ENCODE results near the gene HNF4A.

Gene HNF4A

DNA sequence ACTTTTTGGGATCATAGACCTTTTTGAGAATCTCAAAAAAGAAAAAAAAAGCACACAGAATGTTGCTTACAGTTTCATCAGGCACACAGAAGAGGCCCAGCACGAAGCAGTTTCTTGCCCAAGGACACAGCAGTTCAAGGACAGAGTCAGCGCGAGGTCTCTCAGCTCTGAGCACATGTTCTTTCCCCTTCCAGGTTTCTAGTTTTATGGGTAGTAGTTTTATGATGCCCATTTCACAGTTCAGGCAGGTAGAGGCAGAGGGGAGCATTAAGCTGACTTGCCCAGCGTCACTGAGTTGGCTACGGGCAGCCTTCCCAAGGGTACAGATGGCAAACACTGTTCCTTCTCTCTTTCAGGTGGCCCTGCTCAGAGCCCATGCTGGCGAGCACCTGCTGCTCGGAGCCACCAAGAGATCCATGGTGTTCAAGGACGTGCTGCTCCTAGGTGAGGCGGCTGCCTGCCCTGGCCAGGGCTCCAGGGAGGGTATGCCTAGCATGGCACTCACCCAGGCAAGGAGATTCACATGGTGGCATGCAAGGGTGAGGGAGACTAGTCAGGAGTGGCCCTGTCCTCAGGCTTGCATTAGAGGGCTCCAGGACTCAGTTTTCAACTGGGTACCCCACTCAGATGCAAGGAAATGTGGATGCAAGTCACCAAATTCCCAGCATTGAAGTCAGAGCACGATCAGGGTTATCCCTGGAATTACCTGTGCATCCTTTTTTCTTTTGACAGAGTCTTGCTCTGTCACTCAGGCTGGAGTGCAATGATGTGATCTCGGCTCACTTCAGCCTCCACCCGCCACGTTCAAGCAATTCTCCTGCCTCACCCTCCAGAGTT, 62.8 kb downstream of the HNF4A start:
- H3K27me3 Mint-ChIP-seq, result peaks cover 53% of the 10 kb centered on the region
- H3K4me3 Mint-ChIP-seq, result no peak overlapping the region
- H3K36me3 Mint-ChIP-seq, result no peaks in the 10 kb centered on the region
- H3K27ac Mint-ChIP-seq, result no peak overlapping the region
- ATAC-seq, result no peak
- H3K4me1 Mint-ChIP-seq, result no peaks in the 10 kb centered on the region
- H3K9me3 Mint-ChIP-seq, result no peaks in the 10 kb centered on the region

GRCh38 chr20:44419131-44419844, 63.8 kb downstream of the HNF4A start:
- Mint-ChIP-seq H3K9me3 (no peaks in the 10 kb centered on the region), H3K36me3 (no peaks in the 10 kb centered on the region), H3K27me3 (peaks cover 45% of the 10 kb centered on the region), H3K27ac (no peak overlapping the region), H3K4me3 (no peak overlapping the region), H3K4me1 (no peaks in the 10 kb centered on the region)
- ATAC-seq, result no peak

GRCh38 chr20:44420497-44420896, 65.0 kb downstream of the HNF4A start:
- no peak overlapping the region for H3K4me3 Mint-ChIP-seq
- no peaks in the 10 kb centered on the region for H3K36me3 Mint-ChIP-seq
- no peak for ATAC-seq
- no peaks in the 10 kb centered on the region for H3K4me1 Mint-ChIP-seq
- H3K27me3 Mint-ChIP-seq, result peaks cover 33% of the 10 kb centered on the region
- no peaks in the 10 kb centered on the region for H3K9me3 Mint-ChIP-seq
- no peak overlapping the region for H3K27ac Mint-ChIP-seq

DNA sequence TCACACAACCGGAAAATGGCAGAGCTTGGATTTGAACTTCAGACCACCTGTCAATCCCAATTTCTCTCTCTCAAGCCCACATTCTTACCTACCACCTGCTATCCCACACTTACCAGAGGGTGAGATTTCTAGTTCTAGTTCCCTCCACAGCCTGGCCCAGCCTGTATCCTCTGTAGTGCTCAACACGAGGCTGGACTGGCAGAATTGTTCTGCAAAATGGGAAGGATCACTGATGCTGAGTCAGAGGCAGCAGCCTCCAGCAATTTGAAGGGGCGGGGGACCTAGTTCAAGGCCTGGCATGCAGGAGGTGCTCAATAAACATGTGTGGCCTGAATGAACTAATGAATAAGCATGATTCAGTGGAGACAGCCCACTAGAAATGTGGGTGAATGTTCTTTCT, 66.6 kb downstream of the HNF4A start:
- Mint-ChIP-seq H3K4me3 (no peak overlapping the region), H3K9me3 (no peaks in the 10 kb centered on the region), H3K27ac (no peak overlapping the region), H3K27me3 (peaks cover 17% of the 10 kb centered on the region), H3K4me1 (no peaks in the 10 kb centered on the region), H3K36me3 (no peaks in the 10 kb centered on the region)
- ATAC-seq, result no peak

GRCh38 chr20:44423480-44423879, 68.0 kb downstream of the HNF4A start:
- Mint-ChIP-seq H3K27ac (no peak overlapping the region), H3K4me3 (no peak overlapping the region), H3K9me3 (no peaks in the 10 kb centered on the region), H3K27me3 (peaks cover 15% of the 10 kb centered on the region), H3K4me1 (no peaks in the 10 kb centered on the region), H3K36me3 (no peaks in the 10 kb centered on the region)
- no peak for ATAC-seq

- ATAC-seq, result no peak
- H3K9me3 Mint-ChIP-seq, result no peaks in the 10 kb centered on the region
- H3K27ac Mint-ChIP-seq, result no peak overlapping the region
- H3K36me3 Mint-ChIP-seq, result no peaks in the 10 kb centered on the region
- peaks cover 15% of the 10 kb centered on the region for H3K27me3 Mint-ChIP-seq
- H3K4me3 Mint-ChIP-seq, result no peak overlapping the region
- H3K4me1 Mint-ChIP-seq, result no peaks in the 10 kb centered on the region
Observed at GRCh38 chr20:44424039-44424495, 68.6 kb downstream of the HNF4A start.

DNA sequence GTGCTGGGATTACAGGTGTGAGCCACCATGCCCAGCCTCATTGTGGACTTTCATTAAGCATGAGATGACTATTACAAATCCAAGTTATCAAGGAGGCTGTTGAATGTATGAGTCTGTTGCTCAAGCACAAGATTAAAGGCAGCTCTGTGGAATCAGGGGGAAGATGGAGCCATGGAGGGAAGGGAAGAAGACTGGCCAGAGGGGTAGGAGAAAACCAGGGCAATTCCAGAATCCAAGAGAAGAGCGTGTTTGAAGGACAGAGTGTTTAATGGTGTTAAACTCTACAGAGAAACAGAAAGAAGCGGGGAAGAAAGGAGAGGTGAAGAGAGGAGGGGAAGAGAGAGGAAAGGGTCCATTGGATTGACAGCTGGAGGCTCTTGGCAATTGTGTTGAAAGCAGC, 70.4 kb downstream of the HNF4A start:
- no peak for ATAC-seq
- no peak overlapping the region for H3K4me3 Mint-ChIP-seq

DNA sequence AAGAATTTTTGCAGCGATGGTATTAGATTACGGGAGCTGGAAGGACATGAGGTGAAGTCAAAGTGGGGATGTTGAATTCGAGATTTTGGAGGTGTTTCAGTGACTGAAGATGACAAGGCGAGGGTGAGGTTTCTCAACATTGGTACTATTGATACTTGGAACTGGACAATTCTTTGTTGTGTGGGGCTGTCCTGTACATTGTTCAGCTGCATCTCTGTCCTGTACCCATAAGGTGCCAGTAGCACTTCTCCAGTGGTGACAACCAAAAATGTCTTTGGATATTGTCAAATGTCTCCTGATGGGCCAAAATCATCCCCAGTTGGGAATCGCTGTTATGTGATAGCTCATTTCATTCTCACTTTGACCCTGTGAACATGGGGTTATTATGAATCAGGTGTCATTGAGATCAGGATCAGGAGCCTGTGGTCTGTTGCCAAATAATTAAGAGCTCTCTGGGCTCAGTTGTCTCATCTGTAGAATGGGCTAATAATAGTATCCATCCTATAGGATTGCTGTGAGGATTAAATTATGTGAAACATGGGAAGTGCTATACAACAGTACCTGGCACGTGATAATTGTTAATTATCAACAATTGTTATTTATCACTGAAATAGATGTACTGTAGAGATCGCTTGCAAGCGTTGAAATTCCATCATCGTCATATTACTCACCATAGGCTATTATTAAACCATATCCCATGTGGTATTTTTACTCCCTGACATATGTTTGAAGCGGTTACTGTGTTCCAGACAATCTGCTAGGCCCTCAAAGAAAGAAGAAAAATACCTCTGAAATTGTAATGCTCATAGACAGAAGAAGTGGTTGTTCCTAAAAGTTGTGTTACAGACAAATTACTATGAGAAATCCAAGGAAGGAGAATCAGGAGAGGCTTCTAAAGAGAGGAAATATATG, 71.6 kb downstream of the HNF4A start:
- Mint-ChIP-seq H3K9me3 (no peaks in the 10 kb centered on the region), H3K36me3 (no peaks in the 10 kb centered on the region), H3K27ac (no peak overlapping the region), H3K27me3 (peaks cover 11% of the 10 kb centered on the region), H3K4me1 (no peaks in the 10 kb centered on the region), H3K4me3 (no peak overlapping the region)
- ATAC-seq, result no peak

More for the DNA sequence above, 70.4 kb downstream of the HNF4A start:
- no peak overlapping the region for H3K27ac Mint-ChIP-seq
- H3K9me3 Mint-ChIP-seq, result no peaks in the 10 kb centered on the region
- no peaks in the 10 kb centered on the region for H3K4me1 Mint-ChIP-seq
- H3K36me3 Mint-ChIP-seq, result no peaks in the 10 kb centered on the region
- H3K27me3 Mint-ChIP-seq, result peaks cover 16% of the 10 kb centered on the region

DNA sequence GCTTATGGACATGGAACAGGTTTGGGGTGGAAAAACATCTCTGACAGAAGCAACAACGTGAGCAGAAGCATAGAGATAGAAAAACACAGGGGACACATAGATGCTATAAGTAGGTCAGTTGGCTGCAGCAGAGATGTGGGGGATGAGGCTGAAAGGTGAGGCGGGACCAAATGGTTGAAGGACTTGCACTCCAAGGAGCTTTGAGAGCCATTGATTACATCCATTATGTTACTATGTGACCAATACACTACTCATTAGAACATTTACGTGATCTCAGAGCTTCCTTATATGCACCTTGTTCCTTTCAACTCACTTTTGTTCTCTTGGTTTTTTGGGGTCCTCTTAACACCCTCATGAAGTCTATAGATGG, 72.3 kb downstream of the HNF4A start:
- no peaks in the 10 kb centered on the region for H3K9me3 Mint-ChIP-seq
- no peak for ATAC-seq
- no peak overlapping the region for H3K27ac Mint-ChIP-seq
- H3K4me3 Mint-ChIP-seq, result no peak overlapping the region
- no peaks in the 10 kb centered on the region for H3K36me3 Mint-ChIP-seq
- H3K4me1 Mint-ChIP-seq, result no peaks in the 10 kb centered on the region
- H3K27me3 Mint-ChIP-seq, result peaks cover 17% of the 10 kb centered on the region

DNA sequence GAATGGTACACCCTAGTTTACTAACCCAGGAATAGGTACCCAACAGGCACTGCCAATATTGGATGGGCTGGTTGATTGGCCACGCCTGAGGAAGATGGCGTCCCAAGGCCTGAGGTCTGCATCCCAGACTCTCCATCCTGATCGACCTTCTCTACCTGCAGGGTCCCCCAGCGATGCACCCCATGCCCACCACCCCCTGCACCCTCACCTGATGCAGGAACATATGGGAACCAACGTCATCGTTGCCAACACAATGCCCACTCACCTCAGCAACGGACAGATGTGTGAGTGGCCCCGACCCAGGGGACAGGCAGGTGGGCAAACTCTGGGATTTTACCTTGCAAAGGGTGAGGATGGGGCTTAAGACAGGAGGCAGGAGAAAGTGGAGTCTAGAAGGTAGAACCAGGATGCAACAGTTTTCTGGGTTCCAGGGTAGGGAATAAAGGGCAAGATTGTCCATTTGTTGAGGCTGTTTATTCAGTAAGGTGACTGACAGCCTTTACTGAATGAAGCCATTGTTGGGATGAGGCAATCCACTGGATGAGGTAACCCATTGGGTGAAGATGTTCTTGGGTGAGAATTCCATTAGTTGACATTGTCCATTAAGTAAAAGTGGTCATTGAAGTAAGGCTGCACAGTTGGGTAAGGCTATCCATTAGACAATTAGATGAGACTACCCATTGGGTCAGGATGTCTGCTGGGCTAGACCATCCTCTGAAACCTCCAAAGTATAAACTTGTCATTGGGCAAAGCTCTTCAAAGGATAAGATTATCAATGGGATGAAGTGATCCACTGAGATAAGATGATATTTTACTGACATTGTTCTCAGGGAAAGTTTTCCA, 72.9 kb downstream of the HNF4A start:
- no peaks in the 10 kb centered on the region for H3K4me1 Mint-ChIP-seq
- no peak for ATAC-seq
- H3K4me3 Mint-ChIP-seq, result no peak overlapping the region
- H3K36me3 Mint-ChIP-seq, result no peaks in the 10 kb centered on the region
- no peak overlapping the region for H3K27ac Mint-ChIP-seq
- peaks cover 23% of the 10 kb centered on the region for H3K27me3 Mint-ChIP-seq
- H3K9me3 Mint-ChIP-seq, result no peaks in the 10 kb centered on the region

GRCh38 chr20:44429017-44429339, 73.5 kb downstream of the HNF4A start:
- Mint-ChIP-seq H3K4me3 (no peak overlapping the region), H3K27ac (no peak overlapping the region), H3K27me3 (peaks cover 25% of the 10 kb centered on the region), H3K9me3 (no peaks in the 10 kb centered on the region), H3K36me3 (no peaks in the 10 kb centered on the region), H3K4me1 (no peaks in the 10 kb centered on the region)
- ATAC-seq, result no peak

DNA sequence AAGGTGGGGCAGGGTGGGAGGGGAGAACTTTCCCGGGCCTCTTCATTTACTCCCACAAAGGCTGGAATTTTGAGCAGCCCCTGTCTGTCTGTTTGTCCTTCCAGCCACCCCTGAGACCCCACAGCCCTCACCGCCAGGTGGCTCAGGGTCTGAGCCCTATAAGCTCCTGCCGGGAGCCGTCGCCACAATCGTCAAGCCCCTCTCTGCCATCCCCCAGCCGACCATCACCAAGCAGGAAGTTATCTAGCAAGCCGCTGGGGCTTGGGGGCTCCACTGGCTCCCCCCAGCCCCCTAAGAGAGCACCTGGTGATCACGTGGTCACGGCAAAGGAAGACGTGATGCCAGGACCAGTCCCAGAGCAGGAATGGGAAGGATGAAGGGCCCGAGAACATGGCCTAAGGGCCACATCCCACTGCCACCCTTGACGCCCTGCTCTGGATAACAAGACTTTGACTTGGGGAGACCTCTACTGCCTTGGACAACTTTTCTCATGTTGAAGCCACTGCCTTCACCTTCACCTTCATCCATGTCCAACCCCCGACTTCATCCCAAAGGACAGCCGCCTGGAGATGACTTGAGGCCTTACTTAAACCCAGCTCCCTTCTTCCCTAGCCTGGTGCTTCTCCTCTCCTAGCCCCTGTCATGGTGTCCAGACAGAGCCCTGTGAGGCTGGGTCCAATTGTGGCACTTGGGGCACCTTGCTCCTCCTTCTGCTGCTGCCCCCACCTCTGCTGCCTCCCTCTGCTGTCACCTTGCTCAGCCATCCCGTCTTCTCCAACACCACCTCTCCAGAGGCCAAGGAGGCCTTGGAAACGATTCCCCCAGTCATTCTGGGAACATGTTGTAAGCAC, 74.1 kb downstream of the HNF4A start:
- no peak overlapping the region for H3K4me3 Mint-ChIP-seq
- no peaks in the 10 kb centered on the region for H3K4me1 Mint-ChIP-seq
- ATAC-seq, result no peak
- peaks cover 25% of the 10 kb centered on the region for H3K27me3 Mint-ChIP-seq
- no peaks in the 10 kb centered on the region for H3K36me3 Mint-ChIP-seq
- H3K27ac Mint-ChIP-seq, result no peak overlapping the region
- H3K9me3 Mint-ChIP-seq, result no peaks in the 10 kb centered on the region

- H3K4me3 Mint-ChIP-seq, result no peak overlapping the region
- no peaks in the 10 kb centered on the region for H3K9me3 Mint-ChIP-seq
- H3K27ac Mint-ChIP-seq, result no peak overlapping the region
- no peak for ATAC-seq
- no peaks in the 10 kb centered on the region for H3K36me3 Mint-ChIP-seq
- H3K4me1 Mint-ChIP-seq, result no peaks in the 10 kb centered on the region
- H3K27me3 Mint-ChIP-seq, result peaks cover 25% of the 10 kb centered on the region
Observed at GRCh38 chr20:44430270-44431065, 75.0 kb downstream of the HNF4A start.

Measured in stimulated activated memory B cell treated with anti-CD40 and anti-IgM and Interleukin-4, amounts not matched to agents 10 μg/mL and 1 μg/mL and 100 μg/mL, for 72 hours (primary cell).